Measurements from ENCODE around the gene C1QTNF1.

The C1QTNF1 gene

GRCh38 chr17:79082311-79083190 lies 58.6 kb downstream of the C1QTNF1 start:
- no peak for DNase-seq

- no peak for DNase-seq
These were observed 59.4 kb downstream of the C1QTNF1 start for GRCh38 chr17:79083191-79083971.

- DNase-seq: no peak
These were observed 60.6 kb downstream of the C1QTNF1 start for GRCh38 chr17:79084291-79085153.

- no peak for DNase-seq
These were observed 61.4 kb downstream of the C1QTNF1 start for GRCh38 chr17:79085154-79085920.

GRCh38 chr17:79085921-79086551 lies 62.1 kb downstream of the C1QTNF1 start:
- DNase-seq: no peak

- no peak for DNase-seq
These were observed 62.8 kb downstream of the C1QTNF1 start for GRCh38 chr17:79086609-79087427.

DNA sequence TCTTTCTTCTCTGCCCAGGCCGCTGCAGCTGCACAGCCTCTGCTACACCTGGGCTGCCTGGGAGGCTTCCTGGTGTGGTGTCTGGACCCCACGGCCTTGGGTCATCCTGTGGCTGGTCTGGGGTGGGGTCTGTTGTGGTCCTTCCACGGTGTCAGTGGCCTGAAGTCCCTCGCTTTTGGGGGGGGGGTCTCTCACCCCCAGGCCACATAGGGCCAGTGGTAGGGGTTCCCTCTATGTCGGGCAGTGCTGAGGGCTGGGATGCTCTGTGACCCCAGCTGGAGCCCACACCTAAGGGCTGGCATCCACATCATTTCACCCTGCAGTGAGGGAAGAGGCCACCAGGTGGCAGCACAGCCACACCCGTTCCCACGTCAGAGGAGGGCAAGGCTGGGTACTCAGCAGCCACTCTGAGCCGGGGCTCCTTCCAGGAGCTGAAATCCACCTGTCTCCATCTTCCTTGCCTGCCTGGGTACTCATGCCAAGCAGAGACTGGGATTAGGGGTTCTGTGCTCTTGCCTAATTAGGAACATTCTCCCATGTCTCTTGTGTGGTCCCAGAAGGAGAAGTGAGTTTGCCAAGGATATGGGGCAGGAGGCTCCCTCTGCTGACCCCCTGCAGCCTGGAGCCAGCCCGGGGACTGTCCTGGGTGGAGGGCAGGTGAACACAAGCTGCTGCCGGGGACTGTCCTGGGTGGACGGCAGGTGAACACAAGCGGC lies 63.6 kb downstream of the C1QTNF1 start:
- DNase-seq: peak; percentile 24

GRCh38 chr17:79088247-79088996 lies 64.5 kb downstream of the C1QTNF1 start:
- DNase-seq: no peak

DNA sequence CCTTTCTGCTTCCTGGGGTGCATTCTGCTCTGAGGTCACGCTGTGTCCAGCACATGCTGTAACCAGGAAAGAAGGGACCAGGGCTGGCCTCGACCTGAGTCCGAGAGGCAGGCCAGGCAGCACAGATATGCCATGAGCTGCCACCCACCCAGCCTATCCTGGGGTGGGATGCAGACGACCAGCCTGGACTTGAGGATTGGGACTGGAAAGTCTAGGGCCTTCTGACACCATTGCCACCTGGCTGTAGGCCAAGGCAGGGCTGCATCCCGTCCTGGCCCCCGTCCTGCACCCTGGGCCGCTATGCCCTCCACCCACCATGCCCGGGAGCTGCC lies 65.0 kb downstream of the C1QTNF1 start:
- DNase-seq: no peak

DNA sequence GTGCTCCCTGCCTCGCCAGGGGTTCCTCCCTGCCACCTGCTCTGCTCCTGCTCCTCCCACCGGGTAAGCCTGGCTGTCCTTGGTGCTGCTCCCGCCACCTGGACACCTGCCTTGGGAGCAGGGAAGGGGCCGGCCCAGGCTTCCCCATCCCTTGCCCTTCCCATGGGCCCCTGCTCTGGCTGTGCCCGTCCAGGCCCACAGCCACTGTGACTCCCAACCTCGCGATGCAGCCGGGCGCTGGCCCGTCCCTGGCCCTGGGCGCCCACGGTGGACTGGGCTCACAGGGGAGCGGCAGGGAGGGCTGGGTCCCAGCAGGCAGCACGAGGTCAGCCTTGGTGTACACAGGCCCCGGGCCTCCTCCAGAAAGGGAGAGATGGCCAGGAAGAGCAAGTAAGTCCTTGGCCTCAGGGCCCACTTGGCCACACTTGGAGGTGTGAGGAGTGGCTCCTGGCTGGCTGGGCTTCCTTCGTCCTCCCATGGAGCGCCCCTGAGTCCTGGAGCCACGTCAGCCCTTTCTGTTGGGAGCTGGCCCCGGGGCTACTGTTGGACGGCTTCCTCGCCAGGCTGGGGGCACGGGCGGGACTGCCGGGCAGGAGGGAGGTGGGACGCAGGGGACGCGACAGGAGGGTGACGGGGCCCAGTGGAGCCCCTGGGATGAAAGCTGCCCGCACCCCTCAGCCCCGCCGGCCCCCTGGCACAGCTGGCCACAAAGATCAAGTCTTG lies 65.9 kb downstream of the C1QTNF1 start:
- no peak for DNase-seq

DNA sequence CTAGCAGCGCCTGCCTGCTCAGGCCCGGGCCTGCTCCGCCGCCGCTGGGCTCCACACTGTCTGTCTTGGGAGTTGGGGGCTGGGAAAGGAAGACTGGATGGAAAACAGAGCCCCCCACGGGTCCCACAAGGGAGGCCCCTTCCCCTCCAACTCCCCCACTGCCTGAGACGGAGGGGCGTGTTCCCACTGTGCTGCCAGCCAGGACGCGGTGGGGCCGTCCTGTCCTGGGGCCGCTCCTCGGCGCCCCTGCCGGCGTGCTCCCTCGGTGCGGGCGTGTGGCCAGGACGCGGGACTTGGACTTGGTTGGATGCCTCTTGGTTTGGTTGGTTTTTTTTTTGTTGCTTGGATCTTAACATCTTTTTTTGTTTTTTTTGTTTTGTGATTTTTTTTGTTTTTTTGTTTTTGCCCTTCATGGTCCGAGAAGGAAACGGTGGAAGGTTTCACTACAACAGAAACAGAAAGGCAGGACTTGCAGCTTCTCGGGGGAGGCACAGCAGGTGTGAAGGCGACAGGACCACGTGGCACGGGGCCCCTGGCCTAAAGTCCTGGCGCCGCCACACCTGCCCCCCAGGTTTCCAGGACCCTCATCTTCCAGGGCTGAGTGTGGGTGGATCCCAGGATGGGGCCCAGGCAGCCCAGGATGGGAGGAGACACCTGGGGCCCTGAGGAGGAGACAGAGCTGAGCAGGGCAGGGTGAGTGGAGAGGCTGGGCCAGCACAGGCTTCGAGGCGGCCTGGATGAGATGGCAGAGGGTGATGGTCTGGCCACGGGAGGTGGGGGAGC lies 66.7 kb downstream of the C1QTNF1 start:
- DNase-seq: no peak

DNA sequence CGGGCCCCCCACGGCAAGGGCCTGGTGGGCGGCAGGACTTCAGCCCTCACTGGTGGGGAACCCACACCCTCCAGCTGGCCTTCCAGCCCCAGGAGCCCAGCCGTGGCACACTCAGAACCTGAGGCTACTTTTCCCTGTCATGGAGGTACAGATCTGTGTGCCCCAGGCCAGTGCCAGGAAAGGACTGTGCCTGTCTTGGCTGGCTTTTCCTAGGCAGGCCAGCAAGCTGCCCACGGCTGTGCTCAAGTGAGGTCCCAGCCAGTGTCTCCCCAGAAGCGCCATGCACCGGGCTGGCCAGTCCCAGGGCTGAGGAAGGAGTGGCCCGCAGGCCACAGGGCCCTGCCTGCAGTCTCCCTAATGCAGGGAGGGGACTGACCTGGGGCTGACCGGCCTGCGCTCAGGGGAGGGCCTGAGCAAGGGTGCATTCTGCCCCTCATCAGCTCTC lies 67.3 kb downstream of the C1QTNF1 start:
- no peak for DNase-seq

- DNase-seq: no peak
These were observed 68.6 kb downstream of the C1QTNF1 start for GRCh38 chr17:79092567-79092966.

GRCh38 chr17:79093270-79093669 lies 69.3 kb downstream of the C1QTNF1 start:
- DNase-seq: no peak

- DNase-seq: no peak
These were observed 70.3 kb downstream of the C1QTNF1 start for GRCh38 chr17:79094261-79094660.

GRCh38 chr17:79095345-79096055 lies 71.5 kb downstream of the C1QTNF1 start:
- DNase-seq: no peak

- DNase-seq: no peak
These were observed 72.5 kb downstream of the C1QTNF1 start for GRCh38 chr17:79096477-79096876.
